Thyroid gland (tissue), 4 donors: ENCODE data around the gene CAMTA1. TPM values are rescaled to one million over a fixed set of nuclear protein-coding genes. Genes with fewer than 3 reads are reported as not detected.

Experiments used
- DNase-seq, 2 donors: peaks; one replicate each; pipeline ENCODE4 v3.0.0-alpha.2; 2019
- H3K27ac ChIP-seq, 3 donors: fragments of 200-600 bp; sonication (generic); 1 replicate in 2 of 3; 2 replicates in 1 of 3; pipeline ENCODE4 v1.5.1; 2016 to 2019; ENCODE audit warnings: mild to moderate bottlenecking in 1 of 3, moderate library complexity in 1 of 3
- H3K27me3 ChIP-seq: fragments of 200-600 bp; sonication (generic); one replicate; pipeline ENCODE4 v1.5.1; 2019
- H3K36me3 ChIP-seq, 2 donors: fragments of 200-600 bp; sonication (generic); one replicate each; pipeline ENCODE4 v1.5.1; 2016 to 2019
- H3K4me1 ChIP-seq, 2 donors: fragments of 200-600 bp; sonication (generic); one replicate each; pipeline ENCODE4 v1.5.1; 2017 to 2019
- H3K4me3 ChIP-seq, 3 donors: fragments of 200-600 bp; sonication (generic); replicated peaks in 1 of 3; 1 replicate in 2 of 3; 2 replicates in 1 of 3; pipeline ENCODE4 v1.5.1; 2016; ENCODE audit warnings: mild to moderate bottlenecking in 1 of 3
- H3K9me3 ChIP-seq: fragments of 200-600 bp; sonication (generic); one replicate; pipeline ENCODE4 v1.5.1; 2017
- POLR2A ChIP-seq, 2 donors: fragments of 450-650 bp; IDR thresholded peaks; one replicate each; pipeline ENCODE4 v1.6.1; 2017; ENCODE audit warnings: antibody characterized with exemption in 2 of 2, mild to moderate bottlenecking in 2 of 2, moderate library complexity in 1 of 2
- WGBS, 2 donors: methylation state at CpG; one replicate each; pipeline ENCODE4 v1.1.5; 2017; 5-methylcytosine and 5-hydroxymethylcytosine counted together
- intact Hi-C: fragments of 100-400 bp; cut with DNase I; formaldehyde crosslinking; loops from one replicate; pipeline ENCODE4 v1.15.1; 2023
- total RNA-seq, 4 donors: library from RNA; depleted of rRNA; stranded (reverse); fragments of >200 nt; gene quantifications; one replicate each; pipeline ENCODE4 v1.2.3, GENCODE V29; 2016
- TF ChIP-seq, protein P1 (sequence below), 6 experiments: fragments of 200-600 bp in 3 of 6; fragments of 450-650 bp in 3 of 6; sonication (generic) in 3 of 6; IDR thresholded peaks; one replicate each; pipeline ENCODE4 v1.5.1; 2016 to 2019; ENCODE audit warnings: antibody characterized with exemption in 6 of 6, mild to moderate bottlenecking in 2 of 6, inconsistent platforms in 1 of 6, moderate library complexity in 1 of 6

CAMTA1 gene
- total RNA-seq, 4 donors from 2014 or later = 63.9 to 124 (median 101) TPM

DNA sequence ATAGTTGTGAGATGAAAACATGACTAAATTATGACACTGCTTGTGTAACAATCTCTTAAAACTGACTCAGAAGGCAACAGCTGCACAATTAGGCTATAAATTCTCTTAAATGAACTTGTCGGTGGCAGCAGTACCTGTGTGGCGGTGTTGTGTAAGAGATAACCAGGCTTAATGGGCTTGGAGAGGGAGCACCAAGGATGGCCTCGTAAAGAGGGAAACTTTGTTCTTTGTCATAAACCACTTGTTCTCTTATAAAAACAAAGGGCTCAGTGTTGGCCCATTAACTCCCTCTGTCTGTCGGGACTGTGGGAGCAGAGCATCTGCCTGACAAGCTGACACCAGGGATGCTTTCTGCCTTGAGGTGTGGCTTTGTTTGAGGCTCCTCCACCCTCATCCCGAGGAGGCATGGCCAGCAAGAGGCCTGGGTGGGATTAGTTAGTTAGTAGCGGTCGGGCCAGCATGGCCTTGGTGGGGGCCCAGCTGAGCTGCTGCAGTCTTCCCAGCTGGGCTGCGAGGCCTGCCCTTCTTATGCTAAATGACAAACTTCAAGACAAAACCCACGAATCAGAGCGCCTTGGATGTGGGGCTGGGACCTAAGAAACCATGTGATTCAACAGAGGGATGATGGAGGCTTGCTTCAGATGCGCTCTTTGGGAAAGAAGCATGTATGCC lies 171.4 kb downstream of the CAMTA1 start:
- DNase-seq = no peak
- WGBS, 2 donors = 79 to 81% methylated on average over 11 of the region's 11 CpGs

DNA sequence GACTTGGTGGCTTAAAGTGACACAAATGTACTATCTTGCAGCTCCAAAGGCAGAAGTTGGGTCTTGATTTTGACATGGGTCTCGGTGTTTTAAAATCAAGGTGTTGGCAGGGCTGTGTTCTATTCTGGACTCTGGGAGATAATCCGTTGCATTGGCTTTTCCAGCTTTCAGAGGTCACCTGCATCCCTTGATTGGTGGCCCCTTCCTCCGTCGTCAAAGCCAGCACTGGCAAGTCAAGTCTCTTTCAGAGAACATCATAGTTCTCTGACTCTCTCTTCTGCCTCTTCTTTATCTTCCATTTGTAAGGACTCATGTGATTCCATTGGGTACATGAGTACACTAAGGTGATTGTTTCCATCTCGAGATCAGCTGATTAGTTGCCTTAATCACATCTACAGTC lies 172.1 kb downstream of the CAMTA1 start:
- WGBS, 2 donors = 95 to 97% methylated on average over 5 of the region's 5 CpGs
- no peaks in the 10 kb centered on the region for H3K36me3 ChIP-seq
- H3K27me3 ChIP-seq = peaks cover 5% of the 10 kb centered on the region
- H3K4me1 ChIP-seq = peaks cover 0 to 5% of the 10 kb centered on the region in 2 donors
- intact Hi-C loops = no loop called here
- H3K9me3 ChIP-seq = no peaks in the 10 kb centered on the region
- no peak overlapping the region for H3K4me3 ChIP-seq
- no peak for DNase-seq
- TF ChIP-seq, protein P1, sequence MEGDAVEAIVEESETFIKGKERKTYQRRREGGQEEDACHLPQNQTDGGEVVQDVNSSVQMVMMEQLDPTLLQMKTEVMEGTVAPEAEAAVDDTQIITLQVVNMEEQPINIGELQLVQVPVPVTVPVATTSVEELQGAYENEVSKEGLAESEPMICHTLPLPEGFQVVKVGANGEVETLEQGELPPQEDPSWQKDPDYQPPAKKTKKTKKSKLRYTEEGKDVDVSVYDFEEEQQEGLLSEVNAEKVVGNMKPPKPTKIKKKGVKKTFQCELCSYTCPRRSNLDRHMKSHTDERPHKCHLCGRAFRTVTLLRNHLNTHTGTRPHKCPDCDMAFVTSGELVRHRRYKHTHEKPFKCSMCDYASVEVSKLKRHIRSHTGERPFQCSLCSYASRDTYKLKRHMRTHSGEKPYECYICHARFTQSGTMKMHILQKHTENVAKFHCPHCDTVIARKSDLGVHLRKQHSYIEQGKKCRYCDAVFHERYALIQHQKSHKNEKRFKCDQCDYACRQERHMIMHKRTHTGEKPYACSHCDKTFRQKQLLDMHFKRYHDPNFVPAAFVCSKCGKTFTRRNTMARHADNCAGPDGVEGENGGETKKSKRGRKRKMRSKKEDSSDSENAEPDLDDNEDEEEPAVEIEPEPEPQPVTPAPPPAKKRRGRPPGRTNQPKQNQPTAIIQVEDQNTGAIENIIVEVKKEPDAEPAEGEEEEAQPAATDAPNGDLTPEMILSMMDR (IDR thresholded peaks at IDR 0.05) = no peak
- no peak for TF ChIP-seq POLR2A (IDR thresholded peaks at IDR 0.05)
- H3K27ac ChIP-seq = no peak overlapping the region

More for the DNA sequence above, 171.4 kb downstream of the CAMTA1 start:
- no peaks in the 10 kb centered on the region for H3K36me3 ChIP-seq
- H3K4me3 ChIP-seq = no peak overlapping the region
- no peaks in the 10 kb centered on the region for H3K9me3 ChIP-seq
- no peak overlapping the region for H3K27ac ChIP-seq
- intact Hi-C loops = no loop called here
- no peaks in the 10 kb centered on the region for H3K27me3 ChIP-seq
- TF ChIP-seq, protein P1 (IDR thresholded peaks at IDR 0.05) = no peak
- TF ChIP-seq POLR2A (IDR thresholded peaks at IDR 0.05) = no peak
- no peaks in the 10 kb centered on the region for H3K4me1 ChIP-seq

DNA sequence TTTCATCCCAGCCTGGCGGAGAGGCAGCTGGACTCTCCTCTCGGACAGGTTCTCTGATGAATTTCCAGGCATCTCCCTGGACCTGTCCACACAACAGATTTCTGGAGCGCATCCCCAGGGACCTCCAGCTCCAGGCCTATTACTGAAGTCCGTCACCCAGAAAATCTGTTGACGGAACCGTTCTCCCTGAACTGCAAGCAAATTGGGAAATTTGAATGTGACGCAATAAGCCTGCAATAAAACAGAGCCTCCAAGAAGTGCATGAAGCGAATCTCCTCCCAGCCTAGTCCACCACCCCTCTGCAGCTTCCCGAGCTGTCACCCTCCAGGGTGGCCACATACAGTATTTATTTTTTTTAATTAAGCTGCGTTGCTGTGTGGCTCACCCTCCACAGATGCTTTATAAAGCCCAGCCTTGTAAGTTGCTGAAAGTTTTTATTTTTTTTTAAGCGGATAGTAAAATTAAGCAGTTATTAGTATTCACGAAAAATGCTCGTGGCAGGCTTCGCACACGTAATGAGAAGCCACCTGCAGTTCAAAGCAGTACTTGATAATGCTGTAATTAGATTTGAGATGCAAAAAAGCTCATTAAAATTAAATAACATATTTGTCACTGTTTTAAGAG lies 173.3 kb downstream of the CAMTA1 start:
- Histone ChIP-seq H3K36me3 (no peaks in the 10 kb centered on the region), H3K27me3 (peaks cover 5% of the 10 kb centered on the region), H3K27ac (no peak overlapping the region), H3K9me3 (no peaks in the 10 kb centered on the region), H3K4me3 (no peak overlapping the region), H3K4me1 (peaks cover 0 to 12% of the 10 kb centered on the region in 2 donors)
- no peak for DNase-seq
- 92 to 94% methylated on average over 15 of the region's 15 CpGs for WGBS, 2 donors
- intact Hi-C loops = no loop called here
- TF ChIP-seq POLR2A (IDR thresholded peaks at IDR 0.05) = no peak
- TF ChIP-seq, protein P1 (IDR thresholded peaks at IDR 0.05) = no peak

DNA sequence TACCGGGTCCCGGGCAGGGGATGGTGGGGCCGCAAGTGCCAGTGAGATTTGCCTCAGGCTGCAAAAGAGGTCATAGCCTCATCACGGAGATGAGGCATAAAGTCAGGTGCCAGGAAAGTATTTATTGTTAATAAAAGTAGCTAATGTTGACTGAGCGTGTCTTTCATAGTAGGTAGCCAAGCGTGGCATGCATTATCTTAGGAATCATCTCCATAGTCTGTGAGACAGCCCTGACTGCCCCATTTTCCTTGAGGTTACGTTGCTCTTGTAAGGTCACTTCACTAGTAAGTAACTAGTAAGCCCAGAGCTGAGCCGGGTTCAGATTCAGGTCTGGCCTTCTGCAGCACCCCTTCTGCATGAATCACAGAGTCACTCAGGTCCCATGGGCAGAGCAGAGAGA lies 174.2 kb downstream of the CAMTA1 start:
- H3K4me3 ChIP-seq = no peak overlapping the region
- TF ChIP-seq POLR2A (IDR thresholded peaks at IDR 0.05) = no peak
- TF ChIP-seq, protein P1 (IDR thresholded peaks at IDR 0.05) = no peak

DNA sequence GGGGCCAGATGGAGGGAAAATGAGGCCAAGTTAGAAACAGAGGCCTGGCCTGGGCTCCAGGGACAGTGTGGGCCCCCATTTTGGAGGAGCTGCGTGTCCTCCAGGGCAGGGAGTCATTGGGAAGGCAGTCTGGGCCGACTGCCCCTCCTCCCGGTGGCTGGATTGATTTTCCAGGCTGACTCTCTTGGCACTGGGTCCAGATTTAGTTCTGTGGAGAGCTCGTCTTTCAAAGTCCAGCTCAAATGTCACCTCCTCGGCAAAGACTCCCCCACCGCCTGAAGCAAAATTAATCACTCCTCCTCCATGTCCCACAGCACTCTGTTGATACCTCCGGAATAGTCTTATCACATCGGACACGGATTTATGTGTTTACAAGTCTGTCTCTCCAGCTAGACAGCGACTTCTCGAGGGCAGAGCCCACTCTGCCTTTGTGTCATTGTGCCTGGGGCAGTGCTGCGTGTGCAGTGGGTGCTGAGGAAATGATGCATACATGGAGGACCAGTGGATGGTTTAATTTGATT lies 175.1 kb downstream of the CAMTA1 start:
- Histone ChIP-seq H3K27me3 (peaks cover 5% of the 10 kb centered on the region), H3K36me3 (no peaks in the 10 kb centered on the region), H3K4me1 (peaks cover 0 to 13% of the 10 kb centered on the region in 2 donors), H3K9me3 (no peaks in the 10 kb centered on the region), H3K4me3 (no peak overlapping the region), H3K27ac (no peak overlapping the region)
- intact Hi-C loops = no loop called here
- 42 to 57% methylated on average over 12 of the region's 12 CpGs for WGBS, 2 donors
- TF ChIP-seq, protein P1 (IDR thresholded peaks at IDR 0.05) = no peak
- no peak for TF ChIP-seq POLR2A (IDR thresholded peaks at IDR 0.05)
- DNase-seq = peak in 1 of 2 donors; percentile 30

More for the DNA sequence above, 174.2 kb downstream of the CAMTA1 start:
- Histone ChIP-seq H3K36me3 (no peaks in the 10 kb centered on the region), H3K4me1 (peaks cover 0 to 13% of the 10 kb centered on the region in 2 donors), H3K9me3 (no peaks in the 10 kb centered on the region), H3K27me3 (peaks cover 5% of the 10 kb centered on the region), H3K27ac (no peak overlapping the region)
- no peak for DNase-seq
- 90 to 93% methylated on average over 8 of the region's 8 CpGs for whole genome bisulfite sequencing, 2 donors
- intact Hi-C loops = no loop called here
